Measurements from ENCODE around the gene COG6. TPM values are rescaled to one million over a fixed set of nuclear protein-coding genes. Genes with fewer than 3 reads are reported as not detected.
A peak's percentile ranks its signal among the peaks of the same experiment; 100 is the strongest.

The COG6 gene
- polyA plus RNA-seq, 3 donors = 31.8 to 36.8 (median 34.9) TPM

- no peak for DNase-seq (ENCODE audit: extremely low read depth in 1 of 11, low read depth in 9 of 11, low spot score in 4 of 11)
These were observed 94.1 kb downstream of the COG6 start for GRCh38 chr13:39749528-39749927.

GRCh38 chr13:39751805-39752204, 96.3 kb downstream of the COG6 start:
- DNase-seq (ENCODE audit: extremely low read depth in 1 of 11, low read depth in 9 of 11, low spot score in 4 of 11) = no peak

- DNase-seq (ENCODE audit: extremely low read depth in 1 of 11, low read depth in 9 of 11, low spot score in 4 of 11) = no peak
These were observed 105.1 kb downstream of the COG6 start for GRCh38 chr13:39760521-39760920.

GRCh38 chr13:39765801-39766463, 110.5 kb downstream of the COG6 start:
- peak in 4 of 11 donors; percentile 11 to 21 (median 16) for DNase-seq (ENCODE audit: extremely low read depth in 1 of 11, low read depth in 9 of 11, low spot score in 4 of 11)

- no peak for DNase-seq (ENCODE audit: extremely low read depth in 1 of 11, low read depth in 9 of 11, low spot score in 4 of 11)
These were observed 111.1 kb downstream of the COG6 start for GRCh38 chr13:39766464-39767158.

- no peak for DNase-seq (ENCODE audit: extremely low read depth in 1 of 11, low read depth in 9 of 11, low spot score in 4 of 11)
These were observed 112.5 kb downstream of the COG6 start for GRCh38 chr13:39767791-39768517.

- DNase-seq (ENCODE audit: extremely low read depth in 1 of 11, low read depth in 9 of 11, low spot score in 4 of 11) = no peak
These were observed 113.5 kb downstream of the COG6 start for GRCh38 chr13:39768962-39769361.

GRCh38 chr13:39770221-39771090, 115.0 kb downstream of the COG6 start:
- DNase-seq (ENCODE audit: extremely low read depth in 1 of 11, low read depth in 9 of 11, low spot score in 4 of 11) = no peak

- no peak for DNase-seq (ENCODE audit: extremely low read depth in 1 of 11, low read depth in 9 of 11, low spot score in 4 of 11)
These were observed 118.4 kb downstream of the COG6 start for GRCh38 chr13:39773833-39774232.

GRCh38 chr13:39776439-39776838, 121.0 kb downstream of the COG6 start:
- no peak for DNase-seq (ENCODE audit: extremely low read depth in 1 of 11, low read depth in 9 of 11, low spot score in 4 of 11)

- no peak for DNase-seq (ENCODE audit: extremely low read depth in 1 of 11, low read depth in 9 of 11, low spot score in 4 of 11)
These were observed 121.6 kb downstream of the COG6 start for GRCh38 chr13:39777021-39777420.

- no peak for DNase-seq (ENCODE audit: extremely low read depth in 1 of 11, low read depth in 9 of 11, low spot score in 4 of 11)
These were observed 122.1 kb downstream of the COG6 start for GRCh38 chr13:39777527-39778061.

GRCh38 chr13:39779337-39780265, 124.1 kb downstream of the COG6 start:
- no peak for DNase-seq (ENCODE audit: extremely low read depth in 1 of 11, low read depth in 9 of 11, low spot score in 4 of 11)

GRCh38 chr13:39780711-39781110, 125.2 kb downstream of the COG6 start:
- no peak for DNase-seq (ENCODE audit: extremely low read depth in 1 of 11, low read depth in 9 of 11, low spot score in 4 of 11)

- no peak for DNase-seq (ENCODE audit: extremely low read depth in 1 of 11, low read depth in 9 of 11, low spot score in 4 of 11)
These were observed 125.9 kb downstream of the COG6 start for GRCh38 chr13:39781381-39781780.

GRCh38 chr13:39783051-39783450, 127.6 kb downstream of the COG6 start:
- DNase-seq (ENCODE audit: extremely low read depth in 1 of 11, low read depth in 9 of 11, low spot score in 4 of 11) = no peak

GRCh38 chr13:39784347-39784746, 128.9 kb downstream of the COG6 start:
- DNase-seq (ENCODE audit: extremely low read depth in 1 of 11, low read depth in 9 of 11, low spot score in 4 of 11) = no peak

- no peak for DNase-seq (ENCODE audit: extremely low read depth in 1 of 11, low read depth in 9 of 11, low spot score in 4 of 11)
These were observed 130.6 kb downstream of the COG6 start for GRCh38 chr13:39786091-39786490.
